WTC11 (cell line): ENCODE measurements around the gene SCGB1C1. TPM values are rescaled to one million over a fixed set of nuclear protein-coding genes. Genes with fewer than 3 reads are reported as not detected.

Source experiments
- ATAC-seq: fragments of 200-7000 bp; cut with Tn5 transposase; 2 replicates; pipeline ENCODE4 v1.10.0; 2021; ENCODE audit warnings: mild to moderate bottlenecking, moderate library complexity
- CTCF ChIA-PET: fragments of 300-600 bp; sonication (Branson Sonifier 250); formaldehyde crosslinking; loops from one replicate; lab custom pipeline; 2021; ENCODE audit warnings: antibody characterized with exemption; lab: Charles Lee
- POLR2A ChIA-PET: fragments of 350-600 bp; sonication (Branson Sonifier 250); formaldehyde crosslinking; loops from one replicate; lab custom pipeline; 2021; ENCODE audit warnings: antibody characterized with exemption; lab: Charles Lee
- DNase-seq: peaks from one replicate; pipeline ENCODE4 v3.0.0; 2021; ENCODE audit warnings: low spot score
- H3K27ac Mint-ChIP-seq: 2 replicates; pipeline ENCODE4 v1.8.0; 2021; ENCODE audit warnings: mixed read lengths
- H3K27me3 Mint-ChIP-seq: 2 replicates; pipeline ENCODE4 v1.8.0; 2021; ENCODE audit warnings: low read depth, mild to moderate bottlenecking, moderate library complexity, mixed read lengths
- H3K36me3 Mint-ChIP-seq: 2 replicates; pipeline ENCODE4 v1.8.0; 2021; ENCODE audit warnings: mixed read lengths
- H3K4me1 Mint-ChIP-seq: 2 replicates; pipeline ENCODE4 v1.8.0; 2022; ENCODE audit warnings: mixed read lengths
- H3K4me3 Mint-ChIP-seq: 2 replicates; pipeline ENCODE4 v1.8.0; 2021; ENCODE audit warnings: mild to moderate bottlenecking, moderate library complexity, mixed read lengths
- H3K9me3 Mint-ChIP-seq: 2 replicates; pipeline ENCODE4 v1.8.0; 2021; ENCODE audit warnings: mixed read lengths
- ATF6 ChIP-seq: sonication (generic); formaldehyde crosslinking; IDR thresholded peaks from 2 replicates; pipeline ENCODE4 v1.8.1; 2023; ENCODE audit warnings: mild to moderate bottlenecking, missing genetic modification reagents
- CBFB ChIP-seq: sonication (generic); formaldehyde crosslinking; IDR thresholded peaks from 2 replicates; pipeline ENCODE4 v1.8.1; 2022; ENCODE audit warnings: mild to moderate bottlenecking, low read depth, missing genetic modification reagents
- CREM ChIP-seq: sonication (generic); formaldehyde crosslinking; IDR thresholded peaks from 2 replicates; pipeline ENCODE4 v1.8.1; 2022; ENCODE audit warnings: mild to moderate bottlenecking, missing genetic modification reagents, moderate library complexity
- ESRRA ChIP-seq: sonication (generic); formaldehyde crosslinking; IDR thresholded peaks from 2 replicates; pipeline ENCODE4 v1.8.1; 2022; ENCODE audit warnings: mild to moderate bottlenecking, missing genetic modification reagents, borderline replicate concordance
- ETV6 ChIP-seq: sonication (generic); formaldehyde crosslinking; IDR thresholded peaks from 2 replicates; pipeline ENCODE4 v1.8.1; 2022; ENCODE audit warnings: mild to moderate bottlenecking, missing genetic modification reagents
- FOXP4 ChIP-seq: sonication (generic); formaldehyde crosslinking; IDR thresholded peaks from 2 replicates; pipeline ENCODE4 v1.8.0; 2022; ENCODE audit warnings: mild to moderate bottlenecking, missing genetic modification reagents
- MLX ChIP-seq: sonication (generic); formaldehyde crosslinking; IDR thresholded peaks from 2 replicates; pipeline ENCODE4 v1.8.1; 2023; ENCODE audit warnings: mild to moderate bottlenecking, missing genetic modification reagents, moderate library complexity
- MXD4 ChIP-seq: fragments of 250-450 bp; sonication (Bioruptor Pico); IDR thresholded peaks from 2 replicates; pipeline ENCODE4 v1.8.0; 2021; ENCODE audit warnings: mild to moderate bottlenecking, moderate library complexity, borderline replicate concordance
- NFE2L1 ChIP-seq: sonication (generic); formaldehyde crosslinking; IDR thresholded peaks from 2 replicates; pipeline ENCODE4 v1.8.1; 2023; ENCODE audit warnings: missing genetic modification reagents
- NFYB ChIP-seq: sonication (generic); formaldehyde crosslinking; conservative IDR thresholded peaks from 2 replicates; pipeline ENCODE4 v1.8.0; 2022; ENCODE audit warnings: low read depth, missing genetic modification reagents
- NR2C2 ChIP-seq: sonication (generic); formaldehyde crosslinking; IDR thresholded peaks from 2 replicates; pipeline ENCODE4 v1.8.0; 2022; ENCODE audit warnings: mild to moderate bottlenecking, missing genetic modification reagents
- RELA ChIP-seq: sonication (generic); formaldehyde crosslinking; IDR thresholded peaks from 2 replicates; pipeline ENCODE4 v1.8.1; 2022; ENCODE audit warnings: missing genetic modification reagents, mild to moderate bottlenecking, borderline replicate concordance
- SMAD3 ChIP-seq: sonication (generic); formaldehyde crosslinking; IDR thresholded peaks from 2 replicates; pipeline ENCODE4 v1.8.0; 2022; ENCODE audit warnings: missing genetic modification reagents, mild to moderate bottlenecking, borderline replicate concordance
- SMAD4 ChIP-seq: sonication (generic); formaldehyde crosslinking; IDR thresholded peaks from 2 replicates; pipeline ENCODE4 v1.8.0; 2022; ENCODE audit warnings: mild to moderate bottlenecking, missing genetic modification reagents
- STAT6 ChIP-seq: sonication (generic); formaldehyde crosslinking; conservative IDR thresholded peaks from 2 replicates; pipeline ENCODE4 v1.8.1; 2023; ENCODE audit warnings: mild to moderate bottlenecking, low read depth, missing genetic modification reagents, moderate library complexity
- TEAD1 ChIP-seq: sonication (generic); formaldehyde crosslinking; IDR thresholded peaks from 2 replicates; pipeline ENCODE4 v1.8.0; 2022; ENCODE audit warnings: mild to moderate bottlenecking, missing genetic modification reagents
- USF1 ChIP-seq: sonication (generic); formaldehyde crosslinking; IDR thresholded peaks from 2 replicates; pipeline ENCODE4 v1.8.0; 2022; ENCODE audit warnings: mild to moderate bottlenecking, missing genetic modification reagents
- ZNF263 ChIP-seq: sonication (generic); formaldehyde crosslinking; IDR thresholded peaks from 2 replicates; pipeline ENCODE4 v1.8.1; 2022; ENCODE audit warnings: low read depth, mild to moderate bottlenecking, moderate library complexity, missing genetic modification reagents
- ZNF396 ChIP-seq: fragments of 250-450 bp; sonication (Bioruptor Pico); IDR thresholded peaks from 2 replicates; pipeline ENCODE4 v1.8.0; 2021; ENCODE audit warnings: mild to moderate bottlenecking, moderate library complexity, borderline replicate concordance
- ZNF416 ChIP-seq: fragments of 250-450 bp; sonication (Bioruptor Pico); IDR thresholded peaks from 2 replicates; pipeline ENCODE4 v1.9.0; 2021; ENCODE audit warnings: mild to moderate bottlenecking, inconsistent platforms
- ZNF532 ChIP-seq: fragments of 250-450 bp; sonication (Bioruptor Pico); IDR thresholded peaks from 2 replicates; pipeline ENCODE4 v1.9.0; 2021; ENCODE audit warnings: mild to moderate bottlenecking, borderline replicate concordance
- total RNA-seq: library from RNA; stranded (reverse); gene quantifications from 3 replicates; pipeline ENCODE4 v1.2.3, GENCODE V29; 2021

The SCGB1C1 gene
- total RNA-seq, 1 experiment from 2014 or later: not detected

- Mint-ChIP-seq H3K4me1 (no peaks in the 10 kb centered on the region), H3K27ac (no peak overlapping the region), H3K36me3 (peaks cover 6% of the 10 kb centered on the region), H3K9me3 (no peaks in the 10 kb centered on the region), H3K27me3 (peaks cover 2% of the 10 kb centered on the region; the same call in 1 of the 2 replicates), H3K4me3 (no peak overlapping the region)
- CTCF ChIA-PET: interaction anchor here (0.8 kb wide), 1 partner anchor 36 kb away, joined by 3 read pairs; no protein-coding TSS in a partner anchor
- DNase-seq (no peak), ATAC-seq (no peak)
- TF ChIP-seq SMAD3 (CRISPR knock-in tag): no peak
- no peak for TF ChIP-seq TEAD1 (CRISPR knock-in tag)
- no peak for TF ChIP-seq ZNF532 (CRISPR knock-in tag)
- no peak for TF ChIP-seq NR2C2
- TF ChIP-seq ATF6 (CRISPR knock-in tag): no peak
- no peak for TF ChIP-seq MXD4 (CRISPR knock-in tag)
- no peak for TF ChIP-seq RELA (CRISPR knock-in tag)
- no peak for TF ChIP-seq NFYB
- no peak for TF ChIP-seq ZNF263
- TF ChIP-seq ETV6 (CRISPR knock-in tag): no peak
- no peak for TF ChIP-seq CREM (CRISPR knock-in tag)
- no peak for TF ChIP-seq CBFB (CRISPR knock-in tag)
- no peak for TF ChIP-seq USF1 (CRISPR knock-in tag)
- no peak for TF ChIP-seq ESRRA (CRISPR knock-in tag)
- TF ChIP-seq STAT6 (CRISPR knock-in tag): no peak
- POLR2A ChIA-PET: no interaction called here
These were observed 6.2 kb downstream of the SCGB1C1 start for GRCh38 chr11:199004-199581.

GRCh38 chr11:199782-200181 is 6.9 kb downstream of the SCGB1C1 start:
- ATAC-seq: peak; percentile 43
- Mint-ChIP-seq H3K4me3 (no peak overlapping the region), H3K27me3 (peaks cover 2% of the 10 kb centered on the region; the same call in 1 of the 2 replicates), H3K27ac (no peak overlapping the region), H3K4me1 (no peaks in the 10 kb centered on the region), H3K9me3 (no peaks in the 10 kb centered on the region), H3K36me3 (peaks cover 6% of the 10 kb centered on the region)
- ChIA-PET POLR2A (no interaction called here), CTCF (interaction anchor here (0.8 to 1.6 kb wide), 4 partner anchors 35 to 208 kb away, joined by 3 to 5 read pairs (median 4); no protein-coding TSS in a partner anchor)
- DNase-seq: no peak
- TF ChIP-seq SMAD4: no peak
- TF ChIP-seq NFE2L1: no peak
- no peak for TF ChIP-seq ATF6 (CRISPR knock-in tag)
- no peak for TF ChIP-seq ZNF416 (CRISPR knock-in tag)
- TF ChIP-seq ETV6 (CRISPR knock-in tag): no peak
- no peak for TF ChIP-seq MLX (CRISPR knock-in tag)
- no peak for TF ChIP-seq FOXP4 (CRISPR knock-in tag)
- TF ChIP-seq ZNF396 (CRISPR knock-in tag): no peak
